Activated CD8-positive, alpha-beta T cell treated with anti-CD3 and anti-CD28 coated beads, Interleukin-2, amount 10 ng/mL, durations not matched to agents 7 days and 5 days (primary cell): Measurements from ENCODE around the gene UCK1. TPM values are rescaled to one million over a fixed set of nuclear protein-coding genes. Genes with fewer than 3 reads are reported as not detected.

Experiments used
- ATAC-seq: fragments of 150-1000 bp; cut with Tn5 transposase; one replicate; pipeline ENCODE4 v1.10.0; 2021; ENCODE audit warnings: moderate library complexity
- CTCF ChIA-PET: fragments of 350-600 bp; sonication (Branson Sonifier 250); formaldehyde crosslinking; loops from one replicate; lab custom pipeline; 2021; ENCODE audit warnings: antibody characterized with exemption; lab: Charles Lee
- POLR2A ChIA-PET: fragments of 350-600 bp; sonication (Branson Sonifier 250); formaldehyde crosslinking; loops from one replicate; lab custom pipeline; 2021; ENCODE audit warnings: antibody characterized with exemption; lab: Charles Lee
- DNase-seq: peaks from one replicate; pipeline ENCODE4 v3.0.0-alpha.2; 2020
- H3K27ac Mint-ChIP-seq: one replicate; pipeline ENCODE4 v1.8.0; 2021; ENCODE audit warnings: mild to moderate bottlenecking, mixed read lengths
- H3K27me3 Mint-ChIP-seq: one replicate; pipeline ENCODE4 v1.8.0; 2021; ENCODE audit warnings: low read depth, mixed read lengths
- H3K36me3 Mint-ChIP-seq: one replicate; pipeline ENCODE4 v1.8.0; 2021; ENCODE audit warnings: low read depth, mixed read lengths
- H3K4me1 Mint-ChIP-seq: one replicate; pipeline ENCODE4 v1.8.0; 2021; ENCODE audit warnings: low read depth, mixed read lengths
- H3K4me3 Mint-ChIP-seq: one replicate; pipeline ENCODE4 v1.8.0; 2021; ENCODE audit warnings: mild to moderate bottlenecking, mixed read lengths
- H3K9me3 Mint-ChIP-seq: one replicate; pipeline ENCODE4 v1.8.0; 2022; ENCODE audit warnings: mixed read lengths; ENCODE audit not compliant: insufficient read depth
- total RNA-seq, 2 experiments: library from RNA; stranded (reverse); gene quantifications; one replicate each; pipeline ENCODE4 v1.2.3, GENCODE V29; 2021

UCK1 gene
- total RNA-seq: 10 to 100 TPM; 35.8 to 36.6 TPM

GRCh38 chr9:131530920-131531832 lies at the start of gene UCK1:
Gene UCK1, minus strand, starts transcription at chr9:131531263. Its CDS starts 89 bp downstream, at chr9:131531174.
- DNase-seq: peak; percentile 80

GRCh38 chr9:131580358-131580757 lies 49.3 kb upstream of the UCK1 start:
- peak overlapping the region; percentile 30 for H3K27ac Mint-ChIP-seq
- no peak for DNase-seq
- ATAC-seq: no peak
- peaks cover 53% of the 10 kb centered on the region for H3K4me1 Mint-ChIP-seq
- peaks cover 73% of the 10 kb centered on the region for H3K36me3 Mint-ChIP-seq
- CTCF ChIA-PET: no interaction called here
- H3K9me3 Mint-ChIP-seq: no peaks in the 10 kb centered on the region
- no peaks in the 10 kb centered on the region for H3K27me3 Mint-ChIP-seq
- no peak overlapping the region for H3K4me3 Mint-ChIP-seq
- POLR2A ChIA-PET: no interaction called here

More at GRCh38 chr9:131530920-131531832, at the start of gene UCK1:
- CTCF ChIA-PET: no interaction called here
- H3K4me1 Mint-ChIP-seq: peaks cover 32% of the 10 kb centered on the region
- H3K36me3 Mint-ChIP-seq: peaks cover 25% of the 10 kb centered on the region
- no peaks in the 10 kb centered on the region for H3K9me3 Mint-ChIP-seq
- H3K27ac Mint-ChIP-seq: peak within 1 kb of the TSS; percentile 72
- ATAC-seq: peak; percentile 93
- POLR2A ChIA-PET: interaction anchor here (0.7 to 1.0 kb wide), 3 partner anchors 9 to 138 kb away, joined by 3 to 4 read pairs (median 3); no protein-coding TSS in a partner anchor
- H3K27me3 Mint-ChIP-seq: no peaks in the 10 kb centered on the region
- H3K4me3 Mint-ChIP-seq: peak within 1 kb of the TSS; percentile 81

- ChIA-PET CTCF (interaction anchor here (1.3 to 1.9 kb wide), 2 partner anchors 12 to 45 kb away, joined by 3 to 9 read pairs; no protein-coding TSS in a partner anchor), POLR2A (interaction anchor here (1.3 to 1.6 kb wide), 2 partner anchors 8 to 164 kb away, joined by 5 to 7 read pairs; no protein-coding TSS in a partner anchor)
- DNase-seq: no peak
- peak overlapping the region; percentile 95 for H3K27ac Mint-ChIP-seq
- H3K9me3 Mint-ChIP-seq: no peaks in the 10 kb centered on the region
- H3K4me1 Mint-ChIP-seq: peaks cover 48% of the 10 kb centered on the region
- H3K27me3 Mint-ChIP-seq: no peaks in the 10 kb centered on the region
- H3K36me3 Mint-ChIP-seq: peaks cover 70% of the 10 kb centered on the region
- no peak for ATAC-seq
- no peak overlapping the region for H3K4me3 Mint-ChIP-seq
These were observed 48.7 kb upstream of the UCK1 start for GRCh38 chr9:131579789-131580211.

GRCh38 chr9:131578731-131579504 lies 47.9 kb upstream of the UCK1 start:
- DNase-seq: peak; percentile 75
- peak; percentile 89 for ATAC-seq
- POLR2A ChIA-PET: interaction anchor here (0.9 to 1.6 kb wide), 6 partner anchors 9 to 165 kb away, joined by 3 to 7 read pairs (median 4); no protein-coding TSS in a partner anchor

GRCh38 chr9:131578021-131578420 lies 47.0 kb upstream of the UCK1 start:
- no peaks in the 10 kb centered on the region for H3K9me3 Mint-ChIP-seq
- no peak for DNase-seq
- ChIA-PET CTCF (interaction anchor here (1.4 to 1.9 kb wide), 2 partner anchors 14 to 162 kb away, joined by 4 to 9 read pairs; no protein-coding TSS in a partner anchor), POLR2A (interaction anchor here (1.0 to 1.6 kb wide), 4 partner anchors 31 to 166 kb away, joined by 3 to 5 read pairs (median 4); no protein-coding TSS in a partner anchor)
- H3K27ac Mint-ChIP-seq: peak overlapping the region; percentile 95
- peak overlapping the region; percentile 57 for H3K4me3 Mint-ChIP-seq
- no peaks in the 10 kb centered on the region for H3K27me3 Mint-ChIP-seq
- H3K36me3 Mint-ChIP-seq: peaks cover 58% of the 10 kb centered on the region
- H3K4me1 Mint-ChIP-seq: peaks cover 32% of the 10 kb centered on the region
- peak; percentile 7 for ATAC-seq

More at GRCh38 chr9:131578731-131579504, 47.9 kb upstream of the UCK1 start:
- no peaks in the 10 kb centered on the region for H3K27me3 Mint-ChIP-seq
- H3K4me1 Mint-ChIP-seq: peaks cover 41% of the 10 kb centered on the region
- peak overlapping the region; percentile 57 for H3K4me3 Mint-ChIP-seq
- CTCF ChIA-PET: interaction anchor here (1.3 to 1.9 kb wide), 3 partner anchors 13 to 162 kb away, joined by 3 to 9 read pairs (median 4); no protein-coding TSS in a partner anchor
- H3K36me3 Mint-ChIP-seq: peaks cover 65% of the 10 kb centered on the region
- H3K9me3 Mint-ChIP-seq: no peaks in the 10 kb centered on the region
- peak overlapping the region; percentile 95 for H3K27ac Mint-ChIP-seq

GRCh38 chr9:131577005-131578000 lies 46.2 kb upstream of the UCK1 start:
- H3K27ac Mint-ChIP-seq: peak overlapping the region; percentile 95

GRCh38 chr9:131575946-131576853 lies 45.1 kb upstream of the UCK1 start:
- Mint-ChIP-seq H3K4me3 (no peak overlapping the region), H3K36me3 (peaks cover 59% of the 10 kb centered on the region), H3K9me3 (no peaks in the 10 kb centered on the region), H3K27me3 (no peaks in the 10 kb centered on the region), H3K4me1 (peaks cover 32% of the 10 kb centered on the region), H3K27ac (no peak overlapping the region)
- CTCF ChIA-PET: interaction anchor here (0.6 kb wide), 1 partner anchor 450 kb away, joined by 3 read pairs; no protein-coding TSS in a partner anchor
- POLR2A ChIA-PET: no interaction called here
- DNase-seq (no peak), ATAC-seq (no peak)

More at GRCh38 chr9:131577005-131578000, 46.2 kb upstream of the UCK1 start:
- peaks cover 32% of the 10 kb centered on the region for H3K4me1 Mint-ChIP-seq
- H3K27me3 Mint-ChIP-seq: no peaks in the 10 kb centered on the region
- ChIA-PET POLR2A (no interaction called here), CTCF (interaction anchor here (0.6 kb wide), 1 partner anchor 451 kb away, joined by 3 read pairs; no protein-coding TSS in a partner anchor)
- H3K36me3 Mint-ChIP-seq: peaks cover 63% of the 10 kb centered on the region
- ATAC-seq (no peak), DNase-seq (no peak)
- no peaks in the 10 kb centered on the region for H3K9me3 Mint-ChIP-seq
- H3K4me3 Mint-ChIP-seq: peak overlapping the region; percentile 5

- Mint-ChIP-seq H3K4me3 (no peak overlapping the region), H3K27me3 (no peaks in the 10 kb centered on the region), H3K36me3 (peaks cover 54% of the 10 kb centered on the region), H3K27ac (no peak overlapping the region), H3K4me1 (peaks cover 28% of the 10 kb centered on the region), H3K9me3 (no peaks in the 10 kb centered on the region)
- DNase-seq (no peak), ATAC-seq (no peak)
- CTCF ChIA-PET: no interaction called here
- POLR2A ChIA-PET: interaction anchor here (1.2 kb wide), 1 partner anchor 17 kb away, joined by 3 read pairs; no protein-coding TSS in a partner anchor
These were observed 43.9 kb upstream of the UCK1 start for GRCh38 chr9:131574730-131575640.

GRCh38 chr9:131567910-131568309 lies 36.8 kb upstream of the UCK1 start:
- Mint-ChIP-seq H3K4me3 (no peak overlapping the region), H3K9me3 (no peaks in the 10 kb centered on the region), H3K36me3 (peaks cover 37% of the 10 kb centered on the region), H3K4me1 (no peaks in the 10 kb centered on the region), H3K27me3 (no peaks in the 10 kb centered on the region), H3K27ac (no peak overlapping the region)
- DNase-seq (no peak), ATAC-seq (no peak)
- CTCF ChIA-PET: no interaction called here
- POLR2A ChIA-PET: no interaction called here
